Measurements from ENCODE around the gene GNPDA2.

GNPDA2 gene

DNA sequence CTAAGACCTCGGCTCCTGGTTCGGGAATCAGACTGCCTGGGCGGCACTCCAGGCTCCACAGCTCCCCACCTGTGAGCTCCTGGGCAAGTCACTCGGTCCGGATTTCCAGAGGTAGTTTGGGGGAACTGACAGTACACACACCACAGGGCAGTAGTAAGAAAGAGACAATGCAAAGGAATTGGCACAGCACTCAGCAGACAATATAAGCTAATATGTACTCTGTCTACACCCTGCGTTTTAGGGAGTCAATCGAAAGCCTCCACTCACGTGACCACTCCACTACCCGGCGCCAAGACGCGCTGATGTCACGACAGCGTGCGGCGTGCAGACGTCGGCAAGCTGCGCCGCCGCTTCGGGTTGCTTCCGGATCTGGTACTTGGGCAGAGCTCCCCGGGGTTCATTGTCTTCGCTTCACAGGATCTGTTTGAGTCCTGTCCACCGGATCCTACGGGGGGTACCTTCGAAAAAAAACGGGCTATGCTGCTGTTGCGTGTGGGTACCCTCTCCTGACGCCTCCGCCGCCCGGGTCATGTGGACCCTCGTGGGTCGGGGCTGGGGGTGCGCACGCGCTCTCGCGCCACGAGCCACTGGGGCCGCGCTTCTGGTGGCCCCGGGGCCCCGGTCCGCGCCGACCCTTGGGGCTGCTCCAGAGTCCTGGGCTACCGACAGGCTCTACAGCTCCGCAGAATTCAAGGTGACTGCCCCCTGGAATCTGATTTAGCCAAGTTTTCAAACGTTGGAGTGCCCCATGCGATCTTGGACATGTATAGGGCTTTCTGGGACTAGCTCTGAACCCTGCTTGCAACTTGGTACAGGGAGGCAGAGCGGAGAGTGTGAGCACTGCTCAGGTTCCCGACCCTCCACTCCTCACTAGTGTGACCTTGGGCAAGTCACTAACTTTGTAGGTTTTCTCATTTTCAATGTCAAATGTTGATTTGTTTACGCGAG is 48.0 kb downstream of the GNPDA2 start, which contains the start of gene GUF1:
Gene GUF1, plus strand, starts transcription at position 327 of the 948 bp plus-strand sequence. Its CDS starts 203 bp downstream, at position 530.
- DNase-seq: peak; percentile 90

DNA sequence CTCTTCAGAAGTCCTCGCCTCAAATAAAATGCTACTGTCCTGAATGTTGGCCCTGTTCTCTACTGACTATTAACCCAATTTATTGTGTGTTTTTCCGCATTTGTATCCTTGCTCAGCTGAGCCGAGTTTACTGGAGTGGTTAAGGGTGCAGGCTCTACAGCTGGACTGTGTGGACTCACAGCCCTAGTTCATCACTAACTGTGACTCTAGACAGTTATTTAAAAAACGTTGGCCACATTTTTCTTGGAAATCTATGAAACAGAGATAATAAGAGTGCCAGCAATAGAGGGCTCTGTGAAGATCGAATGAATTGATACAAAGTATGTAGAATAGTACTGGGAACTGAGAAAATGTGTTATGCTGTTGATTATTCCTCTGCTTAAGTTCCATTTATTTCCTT is 51.0 kb downstream of the GNPDA2 start:
- no peak for DNase-seq

DNA sequence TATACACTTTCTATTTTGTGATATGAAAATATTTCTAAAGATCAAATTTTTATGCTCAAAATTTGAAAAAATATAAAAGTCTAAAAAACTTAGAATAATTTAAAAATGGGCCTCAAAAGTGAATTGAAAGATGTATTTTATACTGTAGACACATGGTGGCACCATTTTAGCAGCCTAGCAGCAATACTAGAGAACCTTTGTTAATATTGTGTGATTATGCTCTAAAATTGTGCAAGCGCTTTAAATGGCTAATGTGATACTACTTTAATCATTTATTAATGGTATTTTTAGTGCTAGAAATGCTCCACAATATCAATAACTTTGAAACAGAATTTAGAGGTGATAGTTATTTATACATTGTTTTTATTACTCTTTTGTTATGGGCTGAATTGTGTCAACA is 51.9 kb downstream of the GNPDA2 start:
- peak; percentile 20 for DNase-seq

DNA sequence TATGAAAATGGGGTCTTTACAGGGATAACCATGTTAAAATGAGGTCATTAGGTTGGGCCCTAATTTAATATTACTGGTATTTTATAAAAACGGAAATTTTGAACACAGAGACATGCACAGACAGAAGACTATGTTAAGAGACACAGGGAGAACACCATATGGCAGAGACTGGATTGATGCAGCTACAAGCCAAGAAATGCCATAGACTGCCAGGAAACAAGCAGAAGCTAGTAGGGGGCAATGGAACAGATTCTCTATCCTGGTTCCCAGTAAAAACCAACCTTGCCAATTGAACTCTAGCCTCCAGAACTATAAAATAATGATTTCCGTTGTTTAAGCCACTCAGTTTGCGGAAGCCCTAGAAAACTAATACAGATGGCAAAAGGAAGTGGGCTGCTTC is 54.7 kb downstream of the GNPDA2 start:
- DNase-seq: no peak

DNA sequence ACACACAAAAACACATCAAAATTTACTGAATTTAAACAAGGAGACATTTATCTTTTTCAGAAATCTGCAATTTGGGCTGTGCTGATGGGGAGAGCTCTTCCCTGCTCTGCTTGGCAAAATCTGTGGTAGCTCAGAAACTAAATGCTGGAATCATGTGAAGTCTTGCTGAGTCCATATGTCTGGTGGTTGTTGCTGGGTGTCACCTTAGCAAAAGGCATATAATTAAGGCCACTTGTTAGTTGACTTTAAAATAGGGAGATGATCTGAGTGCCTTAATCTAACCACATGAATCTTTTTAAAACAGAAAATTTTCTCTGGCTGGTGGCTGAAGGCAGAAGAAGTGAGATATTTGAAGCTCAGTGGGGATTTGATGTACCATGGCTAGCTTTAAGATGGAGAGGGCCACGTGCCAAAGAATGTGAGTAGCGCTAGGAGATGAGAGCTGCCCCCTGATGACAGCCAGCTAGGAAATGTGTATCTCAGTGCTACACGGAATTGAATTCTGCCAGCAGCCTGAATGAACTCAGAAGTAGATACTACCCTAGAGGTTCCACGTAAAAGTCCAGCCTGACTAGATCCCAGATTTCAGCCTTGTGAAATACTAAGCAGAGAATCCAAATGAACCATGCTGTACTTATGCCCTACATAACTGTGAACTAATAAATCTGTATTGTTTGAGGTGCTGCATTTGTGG is 55.7 kb downstream of the GNPDA2 start:
- DNase-seq: no peak

DNA sequence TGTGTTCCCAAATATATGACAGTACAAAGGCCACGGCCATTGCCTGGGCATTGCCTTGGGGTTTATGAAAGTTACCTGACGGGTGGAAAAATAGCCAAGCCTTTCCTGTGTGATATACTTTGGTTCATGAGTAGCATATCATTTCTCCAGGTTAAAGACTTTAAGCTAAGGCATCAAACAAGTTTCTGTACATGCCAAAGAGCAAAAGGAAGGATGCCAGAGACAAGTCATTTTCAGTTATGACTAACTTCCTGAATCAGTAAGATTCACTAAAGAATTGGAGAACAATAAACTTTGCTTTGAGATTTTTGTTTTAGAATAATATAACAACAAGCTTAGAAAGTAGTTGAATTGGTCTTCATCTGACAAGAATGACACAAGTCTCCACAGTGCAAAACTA is 57.8 kb downstream of the GNPDA2 start:
- DNase-seq: no peak

DNA sequence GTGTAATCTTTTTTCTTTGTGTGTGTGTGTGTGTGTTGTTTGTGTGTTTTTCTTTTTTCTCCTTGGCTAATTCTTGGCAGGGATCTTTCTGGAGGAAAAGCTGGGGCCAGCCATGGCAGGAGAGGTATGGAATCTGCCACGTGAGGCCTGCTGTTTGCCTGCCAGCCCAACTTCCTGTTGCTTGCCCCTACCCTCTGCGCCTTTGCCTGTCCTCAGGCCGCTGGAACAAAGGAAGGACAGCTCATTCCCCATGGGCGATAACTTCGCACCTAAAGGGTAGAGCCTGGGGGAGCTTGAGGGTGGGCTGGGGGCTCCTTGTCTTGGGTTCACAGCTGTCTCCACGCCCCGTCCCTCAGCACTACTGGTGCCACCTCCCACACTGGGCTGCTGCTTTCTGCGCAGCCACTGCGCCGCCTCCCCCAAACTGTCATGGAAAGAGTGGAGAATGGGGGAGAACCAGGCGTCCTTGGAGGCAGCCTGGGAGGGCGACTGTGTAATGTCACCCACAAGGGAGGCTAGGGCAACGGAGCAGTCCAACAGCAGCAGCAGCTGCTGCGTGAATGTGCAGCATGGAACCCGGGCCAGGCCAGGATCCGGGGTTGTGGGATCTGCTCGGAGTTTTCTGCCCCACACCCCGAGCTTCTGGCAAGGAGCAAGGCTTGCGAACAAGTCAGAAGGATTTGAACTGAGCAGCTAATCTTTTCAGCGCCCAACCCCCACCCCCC is 62.7 kb downstream of the GNPDA2 start:
- no peak for DNase-seq

DNA sequence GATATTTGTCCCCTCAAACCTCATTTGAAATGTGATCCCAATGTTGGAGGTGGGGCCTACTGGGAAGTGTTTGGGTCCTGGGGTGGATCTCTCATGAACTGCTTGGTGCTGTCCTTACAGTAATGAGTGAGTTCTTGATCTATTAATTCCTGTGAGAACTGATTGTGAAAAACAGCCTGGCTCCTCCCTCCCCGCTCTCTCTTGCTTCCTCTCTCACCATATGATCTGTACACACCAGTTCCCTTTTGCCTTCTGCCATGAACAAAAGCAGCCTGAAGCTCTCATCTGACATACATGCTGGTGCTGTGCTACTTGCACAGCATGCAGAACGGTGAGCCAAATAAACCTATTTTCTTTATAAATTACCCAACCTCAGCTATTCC is 63.7 kb downstream of the GNPDA2 start:
- DNase-seq: no peak

DNA sequence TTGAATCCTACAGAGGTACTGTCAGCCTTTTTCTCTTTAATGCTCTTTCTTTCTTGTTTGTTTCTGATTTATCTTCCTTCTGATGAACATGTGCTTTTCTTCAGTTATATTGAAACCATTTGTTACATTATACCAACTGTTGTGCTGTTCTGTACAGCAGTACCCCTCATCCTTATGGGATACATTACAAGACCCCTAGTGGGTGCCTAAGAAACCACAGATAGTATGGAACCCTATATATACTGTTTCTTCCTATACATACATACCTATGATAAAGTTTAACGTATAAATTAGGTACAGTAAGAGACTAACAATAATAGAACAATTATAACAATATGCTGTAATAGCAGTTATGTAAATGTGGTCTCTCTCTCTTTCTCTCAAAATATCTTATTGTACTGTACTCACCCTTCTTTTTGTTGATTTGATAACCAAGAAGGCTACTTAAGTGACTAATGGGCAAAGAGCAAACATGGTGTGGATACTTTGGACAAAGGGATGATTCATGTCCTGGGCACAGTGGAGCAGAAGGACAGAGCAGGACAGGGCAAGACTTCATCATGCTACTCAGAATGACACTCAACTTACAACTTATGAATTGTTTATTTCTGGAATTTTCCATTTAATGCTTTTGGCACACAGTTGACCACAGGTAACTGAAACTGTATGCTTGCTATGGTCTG is 64.3 kb downstream of the GNPDA2 start:
- DNase-seq: no peak

DNA sequence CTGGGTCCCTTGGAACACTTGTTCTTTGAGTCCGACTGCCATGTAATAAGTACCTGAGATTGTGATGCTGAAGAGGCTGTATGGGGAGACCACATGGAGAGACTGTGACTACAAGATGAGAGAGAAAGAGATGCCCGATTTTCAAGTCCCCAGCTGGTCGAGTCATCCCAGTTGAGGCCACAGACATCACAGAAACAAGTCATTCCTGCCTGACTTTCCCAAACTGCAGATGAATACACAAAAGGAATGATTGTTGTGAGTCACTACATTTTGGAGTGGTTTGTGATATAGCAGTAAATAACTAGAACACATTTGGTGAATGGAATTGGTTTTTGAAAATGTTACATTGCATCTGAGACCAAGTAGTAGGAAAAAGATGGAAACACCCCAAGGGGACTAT is 66.0 kb downstream of the GNPDA2 start:
- no peak for DNase-seq

DNA sequence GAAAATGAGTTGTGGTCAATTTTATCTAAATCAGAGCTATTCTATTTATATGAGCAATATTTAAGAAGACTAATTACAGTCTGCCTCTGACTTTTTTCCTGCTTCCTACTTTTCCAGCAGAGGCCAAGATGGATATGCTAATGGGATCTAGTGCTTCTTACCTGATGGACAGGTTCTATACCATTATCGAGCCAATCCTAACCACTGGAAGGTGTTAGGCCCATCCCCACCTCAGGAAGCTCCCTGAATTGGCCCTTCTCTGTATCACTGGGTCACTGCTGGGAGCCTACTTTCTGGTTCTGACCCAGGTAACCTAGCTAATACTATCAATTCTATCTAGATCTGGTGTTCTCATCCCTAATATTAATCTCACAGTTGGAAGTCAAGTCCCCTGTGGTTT is 74.4 kb downstream of the GNPDA2 start:
- DNase-seq: no peak

Data from COR-L47 (cell line).